ENCODE data around the gene MYH9.

DNA sequence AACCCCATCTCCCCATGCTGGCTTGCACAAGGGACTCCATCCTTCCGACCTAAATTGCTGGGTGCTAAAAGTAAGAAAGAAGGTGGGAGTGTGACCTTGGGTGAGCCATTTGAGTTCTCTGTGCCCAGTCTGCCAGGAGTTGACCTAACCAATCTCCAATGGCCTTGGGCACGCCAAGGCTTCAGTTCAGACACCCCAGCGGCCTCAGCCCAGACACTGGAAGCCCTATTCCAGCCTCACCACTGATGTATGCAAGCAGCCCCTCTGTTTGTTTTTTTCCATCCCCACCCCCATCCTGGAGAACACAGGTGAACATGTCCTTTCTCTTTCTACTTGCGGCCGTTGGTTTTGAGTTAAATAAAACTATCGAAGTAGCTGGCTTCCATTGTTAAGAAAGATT is 31.9 kb downstream of the MYH9 start:
- TF ChIP-seq, protein P1, sequence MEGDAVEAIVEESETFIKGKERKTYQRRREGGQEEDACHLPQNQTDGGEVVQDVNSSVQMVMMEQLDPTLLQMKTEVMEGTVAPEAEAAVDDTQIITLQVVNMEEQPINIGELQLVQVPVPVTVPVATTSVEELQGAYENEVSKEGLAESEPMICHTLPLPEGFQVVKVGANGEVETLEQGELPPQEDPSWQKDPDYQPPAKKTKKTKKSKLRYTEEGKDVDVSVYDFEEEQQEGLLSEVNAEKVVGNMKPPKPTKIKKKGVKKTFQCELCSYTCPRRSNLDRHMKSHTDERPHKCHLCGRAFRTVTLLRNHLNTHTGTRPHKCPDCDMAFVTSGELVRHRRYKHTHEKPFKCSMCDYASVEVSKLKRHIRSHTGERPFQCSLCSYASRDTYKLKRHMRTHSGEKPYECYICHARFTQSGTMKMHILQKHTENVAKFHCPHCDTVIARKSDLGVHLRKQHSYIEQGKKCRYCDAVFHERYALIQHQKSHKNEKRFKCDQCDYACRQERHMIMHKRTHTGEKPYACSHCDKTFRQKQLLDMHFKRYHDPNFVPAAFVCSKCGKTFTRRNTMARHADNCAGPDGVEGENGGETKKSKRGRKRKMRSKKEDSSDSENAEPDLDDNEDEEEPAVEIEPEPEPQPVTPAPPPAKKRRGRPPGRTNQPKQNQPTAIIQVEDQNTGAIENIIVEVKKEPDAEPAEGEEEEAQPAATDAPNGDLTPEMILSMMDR (IDR thresholded peaks at IDR 0.05; ENCODE audit: insufficient read depth, low read length, poor library complexity, severe bottlenecking): no peak
- TF ChIP-seq EZH2phosphoT487 (conservative IDR thresholded peaks at IDR 0.05; ENCODE audit: low read length): no peak

All from SU-DHL-6 (cell line).